NCI-H2107 treated with DMSO at 0.1 percent for 48 hours (cell line): ENCODE results near the gene SH3RF1.
A peak's percentile ranks its signal among the peaks of the same experiment; 100 is the strongest.

Experiments used
- DNase-seq: peaks from one replicate; lab custom pipeline; 2025; ENCODE audit not compliant: unreplicated experiment; lab: John Stamatoyannopoulos, UW

Gene SH3RF1

DNA sequence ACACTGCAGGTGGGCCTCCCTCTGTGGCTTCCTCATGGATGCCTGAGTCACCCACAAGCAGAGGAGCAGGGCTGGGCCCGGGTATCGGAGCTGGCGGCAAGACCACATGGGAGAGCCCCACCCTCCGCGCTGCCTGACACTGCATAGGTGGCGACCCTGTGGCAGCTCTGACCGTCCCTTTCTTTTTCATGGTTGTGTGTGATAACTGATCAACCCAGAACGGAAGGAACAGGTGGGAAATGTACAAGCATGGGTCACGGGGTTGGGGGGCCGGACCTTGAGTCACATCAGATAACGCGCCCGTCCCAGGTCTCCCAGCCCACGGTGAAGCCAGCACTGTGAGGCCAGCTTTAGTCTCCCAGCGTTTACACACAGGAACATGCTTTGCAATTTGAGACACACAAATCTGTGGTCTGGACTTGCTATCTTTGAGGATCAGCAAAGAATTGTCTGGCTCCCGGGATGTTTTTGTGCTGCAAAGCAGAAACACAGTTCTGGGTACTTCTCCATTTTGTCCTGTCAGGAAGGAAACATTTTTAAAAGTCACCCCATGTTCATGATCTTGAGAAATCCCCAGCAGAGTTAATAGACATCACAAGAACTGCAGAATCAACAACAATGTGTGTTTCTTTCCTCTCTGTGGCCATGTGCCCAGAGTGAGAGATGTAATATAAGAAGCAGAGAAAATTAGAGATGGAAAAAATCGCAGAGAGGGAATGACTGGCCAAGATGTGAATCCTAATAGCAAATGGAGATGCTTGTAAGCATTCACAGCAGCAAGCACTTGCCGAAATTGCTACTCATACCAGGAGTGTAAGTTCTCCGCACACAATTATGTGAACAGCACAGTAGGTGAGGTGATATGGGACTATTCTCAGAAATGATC, 190.6 kb downstream of the SH3RF1 start:
- no peak for DNase-seq

DNA sequence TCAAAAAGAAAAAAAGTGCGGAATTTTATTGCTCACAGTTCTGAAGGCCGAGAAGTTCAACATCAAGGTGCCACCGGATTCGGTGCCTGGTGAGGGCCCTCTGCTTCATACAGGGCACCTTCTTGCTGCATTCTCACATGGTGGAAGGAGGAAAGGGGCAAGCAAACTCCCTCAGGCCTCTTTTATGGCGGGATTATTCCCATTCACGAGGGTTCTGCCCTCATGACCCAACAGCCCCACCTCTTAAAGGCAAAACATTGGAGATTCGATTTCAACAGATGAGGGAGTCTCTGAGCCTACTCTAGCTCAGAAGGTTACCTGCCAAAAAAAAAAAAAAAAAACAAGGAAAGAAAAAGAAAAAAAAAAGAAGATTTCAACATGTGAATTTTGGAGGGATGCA, 196.6 kb downstream of the SH3RF1 start:
- DNase-seq, result no peak

DNA sequence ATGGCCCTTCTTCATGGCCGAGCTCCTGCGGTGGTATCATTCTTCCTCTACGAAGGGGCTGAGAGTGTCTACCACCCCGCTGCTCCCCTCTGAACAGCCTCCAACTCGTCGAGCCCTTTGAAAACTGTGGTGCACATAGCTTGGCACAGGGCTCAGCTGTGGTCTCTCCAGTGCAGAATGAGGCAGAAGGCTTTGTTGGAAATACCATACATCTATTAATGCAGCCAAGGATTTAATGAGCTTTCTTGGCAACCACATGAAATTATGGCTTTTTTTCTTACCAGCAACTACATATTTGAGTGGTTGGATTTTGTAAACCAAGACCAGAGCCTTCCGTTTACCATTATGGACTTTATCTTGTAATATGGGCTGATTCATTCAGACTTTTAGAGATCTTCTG, 199.0 kb downstream of the SH3RF1 start:
- DNase-seq, result no peak

DNA sequence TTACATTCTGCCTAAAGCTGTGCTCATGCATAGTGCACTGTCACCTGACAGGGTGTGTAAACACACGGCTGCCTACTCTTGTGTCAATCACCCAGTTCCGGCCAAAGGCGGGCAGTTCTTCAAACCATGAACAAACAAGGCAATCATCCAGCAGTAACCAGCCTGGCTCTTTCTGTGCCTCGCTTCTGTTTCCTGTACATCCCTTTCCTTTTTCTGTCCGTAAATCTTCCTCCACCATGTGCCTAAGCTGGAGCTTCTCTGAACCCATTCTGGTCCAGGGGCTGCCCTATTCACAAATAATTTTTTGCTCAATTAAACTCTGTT, 199.9 kb downstream of the SH3RF1 start:
- peak; percentile 2 for DNase-seq

DNA sequence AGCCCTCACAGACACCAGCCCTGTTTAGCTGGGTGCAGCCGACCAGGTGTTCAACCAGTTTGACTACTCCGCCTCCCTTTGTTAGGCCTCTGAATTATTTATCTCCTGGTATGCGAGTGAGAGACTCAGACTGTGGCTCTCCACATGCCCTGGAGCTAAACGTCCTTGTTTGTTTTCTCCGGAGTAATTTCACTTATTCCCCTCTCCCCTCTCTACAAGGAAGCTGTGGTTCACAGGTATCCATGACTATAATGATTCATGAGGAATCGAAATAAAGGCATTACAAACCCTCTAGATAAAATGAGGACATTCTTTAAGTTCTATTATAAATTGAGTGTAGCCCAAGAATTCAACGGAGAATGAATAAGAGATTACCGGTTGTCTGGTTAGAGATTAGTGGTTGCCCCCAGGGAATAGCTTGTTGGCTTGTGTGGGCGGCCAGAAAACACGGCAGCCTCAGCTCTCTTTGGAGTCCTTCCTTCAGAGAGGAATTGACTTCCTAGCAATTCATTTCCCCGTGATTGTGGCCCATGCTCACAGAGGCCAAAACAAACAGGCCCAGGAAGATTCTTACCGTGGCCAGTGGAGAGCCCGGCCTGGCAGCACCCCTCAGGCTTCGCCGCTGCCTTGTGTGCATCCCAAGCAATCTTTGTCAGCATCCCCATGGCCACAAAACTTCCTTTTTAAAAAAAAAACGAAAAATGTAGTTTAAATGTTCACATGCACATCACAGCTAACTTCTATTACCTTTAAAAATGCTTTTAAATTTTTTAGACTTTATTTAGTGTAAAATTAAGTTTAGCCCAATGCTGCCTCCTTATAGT, 200.5 kb downstream of the SH3RF1 start:
- DNase-seq, result peak; percentile 48

DNA sequence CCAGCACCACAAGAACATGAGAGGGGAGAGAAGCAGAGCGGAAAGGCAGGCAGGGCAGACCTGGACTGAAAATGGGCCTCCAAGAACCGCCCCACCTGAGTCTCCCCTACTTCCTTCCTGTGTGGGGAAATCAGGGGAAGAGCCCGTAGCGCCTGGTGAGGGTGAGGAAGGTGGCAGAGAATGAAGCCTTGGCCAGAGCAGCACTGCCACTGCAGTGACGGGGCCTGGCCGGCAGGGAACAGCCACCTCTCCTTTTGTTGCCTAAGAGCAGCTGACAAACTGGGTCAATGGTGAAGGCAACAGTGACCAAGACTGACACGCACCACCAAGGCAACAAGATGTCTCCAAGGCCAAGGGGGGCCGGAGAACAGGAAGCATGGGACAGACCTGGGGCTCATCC, 202.3 kb downstream of the SH3RF1 start:
- no peak for DNase-seq

DNA sequence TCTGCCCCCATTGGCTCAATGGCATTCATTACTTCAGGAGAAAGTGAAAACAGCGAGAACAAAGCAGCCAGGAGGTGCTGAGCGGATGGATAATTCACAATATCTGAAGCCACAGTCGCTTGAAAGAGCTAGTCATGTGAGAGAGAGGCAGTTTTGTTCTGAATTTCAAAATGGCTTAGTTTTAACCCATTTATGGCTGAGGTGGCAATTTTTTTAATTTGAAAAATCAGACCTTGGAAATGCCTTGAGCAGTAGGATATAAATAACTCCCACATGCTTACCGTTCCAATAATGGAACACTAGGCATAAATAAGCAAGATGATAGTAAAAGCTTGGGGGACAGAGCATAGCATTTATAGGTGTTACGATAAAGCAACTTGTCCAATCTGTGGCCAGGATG, 203.8 kb downstream of the SH3RF1 start:
- no peak for DNase-seq

DNA sequence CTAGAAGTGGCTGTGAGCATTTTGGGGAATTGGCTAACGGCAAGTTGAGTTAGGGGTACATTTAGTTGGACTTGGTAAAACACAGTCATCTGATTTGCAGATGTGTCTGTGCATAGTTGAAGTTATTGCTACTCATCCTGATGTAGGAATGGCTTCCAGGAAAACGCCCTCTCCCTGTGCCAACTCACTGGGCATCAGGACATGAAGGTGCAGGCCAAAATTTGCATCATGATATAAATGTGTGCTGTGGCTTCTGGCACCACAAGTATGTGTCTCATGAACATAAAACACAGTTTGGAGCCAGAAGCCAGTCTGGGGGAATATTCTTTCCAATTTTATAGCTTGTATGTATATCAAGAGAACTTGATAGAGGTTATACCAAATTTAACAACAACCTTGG, 206.5 kb downstream of the SH3RF1 start:
- no peak for DNase-seq

DNA sequence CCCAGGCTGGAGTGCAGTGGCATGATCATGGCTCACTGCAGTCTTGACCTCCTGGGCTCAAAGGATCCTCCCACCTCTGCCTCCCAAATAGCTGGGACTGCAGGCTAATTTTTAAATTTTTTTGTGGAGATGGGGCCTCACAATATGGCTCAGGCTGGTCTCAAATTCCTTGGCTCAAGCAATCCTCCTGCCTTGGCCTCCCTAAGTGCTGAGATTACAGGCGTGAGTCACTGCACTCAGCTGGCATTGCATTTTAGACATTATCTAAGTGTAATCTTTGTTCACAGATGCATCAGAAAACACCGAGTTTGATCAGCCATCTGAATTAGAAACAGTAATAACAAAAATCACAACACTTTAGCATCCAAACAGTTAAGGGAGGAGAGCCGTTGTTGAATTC, 207.3 kb downstream of the SH3RF1 start:
- no peak for DNase-seq

DNA sequence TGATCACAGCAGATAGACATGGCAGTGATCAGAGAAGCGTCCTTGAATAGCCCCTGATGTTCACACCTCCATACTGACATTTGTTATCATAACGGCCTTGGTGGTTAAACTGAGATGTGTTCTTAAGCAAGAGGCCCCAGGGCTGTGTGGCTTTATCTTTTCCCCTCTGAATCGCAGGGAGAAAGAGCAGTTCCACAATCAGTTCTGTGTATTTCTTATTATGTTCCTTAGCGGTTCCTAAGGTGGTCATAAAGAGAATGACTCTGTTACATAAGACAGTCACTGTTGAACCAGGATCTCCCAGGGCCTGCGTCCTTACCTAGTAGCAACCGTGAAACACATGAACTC, 207.9 kb downstream of the SH3RF1 start:
- DNase-seq, result no peak

DNA sequence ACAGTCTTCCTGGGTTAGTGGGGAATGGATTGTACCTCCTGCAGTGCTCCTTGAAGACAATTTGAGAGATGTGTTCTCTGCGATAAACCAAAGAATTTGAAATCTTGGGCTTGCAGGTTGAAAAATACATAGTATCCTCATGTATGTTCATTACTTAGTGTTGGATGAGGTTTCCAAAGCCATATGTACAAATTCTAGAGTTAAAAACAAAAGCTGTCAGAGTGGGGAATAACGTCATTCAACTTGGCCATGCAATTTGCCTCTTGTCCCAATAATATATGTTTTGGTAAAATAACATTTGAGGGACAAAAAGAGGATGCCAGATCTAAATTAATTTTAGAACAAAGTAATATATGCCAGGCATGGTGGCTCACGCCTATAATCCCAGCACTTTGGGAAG, 209.4 kb downstream of the SH3RF1 start:
- no peak for DNase-seq

DNA sequence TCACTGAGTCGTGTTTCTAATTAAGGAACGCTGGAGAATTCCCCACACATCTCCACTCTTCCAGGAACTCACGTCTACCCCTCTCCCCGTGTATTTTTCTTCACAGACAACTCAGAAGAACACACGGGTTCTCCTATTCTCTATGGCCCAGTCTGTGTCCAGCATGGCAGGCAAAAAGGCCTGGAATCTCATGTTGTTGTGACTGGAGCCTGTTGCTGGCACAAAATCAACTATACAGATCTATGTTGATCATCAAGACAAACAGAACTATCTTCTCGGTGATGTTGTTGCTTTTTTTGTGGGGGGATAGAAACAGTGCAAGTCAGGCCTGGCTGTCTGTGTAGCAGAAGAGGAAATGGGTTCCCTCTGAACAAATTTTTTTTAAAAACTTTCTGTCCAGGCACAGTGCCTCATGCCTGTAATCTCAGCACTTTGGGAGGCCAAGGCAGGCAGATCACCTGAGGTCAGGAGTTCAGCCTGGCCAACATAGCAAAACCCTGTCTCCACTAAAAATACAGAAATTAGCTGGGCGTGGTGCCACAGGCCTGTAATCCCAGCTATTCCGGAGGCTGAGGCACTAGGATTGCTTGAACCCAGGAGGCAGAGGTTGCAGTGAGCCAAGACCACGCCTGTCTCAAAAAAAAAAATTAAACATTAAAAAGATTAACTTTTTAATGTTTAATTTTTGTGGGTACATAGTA, 210.2 kb downstream of the SH3RF1 start:
- DNase-seq, result no peak

DNA sequence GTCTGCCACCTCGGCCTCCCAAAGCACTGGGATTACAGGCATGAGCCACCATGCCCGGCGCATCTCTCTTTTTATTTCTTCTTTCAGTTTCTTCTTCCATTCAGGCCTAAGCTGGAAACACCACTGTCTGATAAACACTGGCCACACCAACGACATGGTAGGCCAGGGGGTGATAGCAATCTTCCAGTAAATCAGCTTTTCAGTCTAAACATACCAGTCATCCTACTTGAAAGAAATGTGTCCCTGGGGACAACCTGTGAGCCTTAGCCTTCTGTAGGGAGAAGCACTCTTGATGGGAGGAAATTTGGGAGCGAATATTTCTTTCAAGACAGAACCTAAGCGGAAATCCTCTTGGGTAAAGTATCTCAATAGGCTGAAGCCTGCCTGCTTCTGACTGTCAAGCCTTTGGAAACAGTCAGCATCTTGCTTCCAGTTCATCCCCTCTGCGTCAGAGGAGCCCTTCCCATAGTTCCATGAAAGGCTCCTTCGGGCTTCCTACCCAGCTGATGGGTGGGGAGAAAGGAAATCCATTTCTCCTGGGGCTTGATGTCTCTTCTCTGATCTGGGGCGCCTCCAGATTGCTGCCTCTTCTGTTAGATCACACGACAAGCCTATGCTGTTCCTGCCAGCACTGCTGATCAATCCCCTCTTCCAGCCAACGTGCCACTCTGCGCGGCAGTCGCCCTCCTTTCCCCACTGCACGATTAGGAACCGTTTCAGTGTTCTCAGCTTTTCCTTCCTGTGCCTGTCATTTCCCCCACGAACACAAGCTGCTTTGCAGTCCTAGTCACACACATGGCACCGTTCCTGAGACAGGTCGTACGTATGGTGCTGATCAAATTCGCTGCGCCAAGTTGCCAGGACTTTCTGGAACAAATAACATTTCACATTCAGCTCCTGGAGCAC, 211.2 kb downstream of the SH3RF1 start:
- DNase-seq, result no peak

DNA sequence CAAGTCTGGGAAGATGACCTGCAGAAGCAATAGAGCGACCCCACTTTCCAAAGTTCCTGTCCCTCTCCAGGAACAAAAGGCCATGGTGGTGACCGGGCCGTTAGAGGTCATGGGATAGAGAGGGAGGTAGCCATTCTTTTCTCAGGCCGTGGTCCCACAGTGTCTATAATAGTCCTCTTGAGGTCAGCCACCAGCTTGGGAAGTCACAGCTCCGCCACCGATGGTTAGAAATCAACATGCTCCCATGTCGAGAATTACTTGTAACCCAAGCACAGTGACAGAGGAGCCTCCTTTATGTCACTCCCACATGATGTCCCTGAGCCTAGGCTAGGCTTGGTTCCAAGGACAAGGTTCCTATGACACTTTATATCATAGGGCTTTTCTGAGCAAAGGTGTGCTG, 212.4 kb downstream of the SH3RF1 start:
- no peak for DNase-seq

DNA sequence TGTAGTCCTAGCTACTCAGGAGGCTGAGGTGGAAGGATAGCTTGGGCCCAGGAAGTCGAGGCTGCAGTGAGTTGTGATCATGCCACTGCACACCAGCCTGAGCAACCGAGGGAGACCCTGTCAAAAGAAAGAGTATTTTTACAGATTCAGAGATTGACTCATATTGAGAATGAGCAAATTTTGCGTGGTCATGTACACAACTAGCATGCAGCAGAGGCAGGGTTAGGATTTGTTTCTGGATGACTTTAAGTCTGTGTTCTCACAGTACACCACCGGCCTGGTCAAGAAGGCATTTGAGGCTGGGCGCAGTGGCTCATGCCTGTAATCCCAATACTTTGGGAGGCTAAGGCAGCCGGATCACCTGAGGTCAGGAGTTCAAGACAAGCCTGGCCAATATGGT, 215.9 kb downstream of the SH3RF1 start:
- no peak for DNase-seq

DNA sequence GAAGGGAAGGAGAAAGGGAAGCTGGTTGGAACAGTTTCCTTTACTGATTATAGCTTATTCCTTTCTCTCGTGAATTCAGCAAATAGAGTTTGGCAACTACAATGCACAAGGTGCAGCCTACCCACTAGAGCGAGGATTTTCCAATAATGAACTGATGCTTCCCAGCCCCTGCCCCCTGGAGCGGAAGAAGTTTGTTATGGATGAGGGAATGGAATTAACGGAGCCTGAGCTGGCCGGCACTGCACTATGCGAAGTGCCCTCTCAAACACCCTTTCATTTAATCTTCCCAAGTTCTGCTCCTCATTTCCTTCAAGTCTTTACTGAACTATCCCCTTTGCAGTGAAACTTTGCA, 218.2 kb downstream of the SH3RF1 start:
- DNase-seq, result no peak

DNA sequence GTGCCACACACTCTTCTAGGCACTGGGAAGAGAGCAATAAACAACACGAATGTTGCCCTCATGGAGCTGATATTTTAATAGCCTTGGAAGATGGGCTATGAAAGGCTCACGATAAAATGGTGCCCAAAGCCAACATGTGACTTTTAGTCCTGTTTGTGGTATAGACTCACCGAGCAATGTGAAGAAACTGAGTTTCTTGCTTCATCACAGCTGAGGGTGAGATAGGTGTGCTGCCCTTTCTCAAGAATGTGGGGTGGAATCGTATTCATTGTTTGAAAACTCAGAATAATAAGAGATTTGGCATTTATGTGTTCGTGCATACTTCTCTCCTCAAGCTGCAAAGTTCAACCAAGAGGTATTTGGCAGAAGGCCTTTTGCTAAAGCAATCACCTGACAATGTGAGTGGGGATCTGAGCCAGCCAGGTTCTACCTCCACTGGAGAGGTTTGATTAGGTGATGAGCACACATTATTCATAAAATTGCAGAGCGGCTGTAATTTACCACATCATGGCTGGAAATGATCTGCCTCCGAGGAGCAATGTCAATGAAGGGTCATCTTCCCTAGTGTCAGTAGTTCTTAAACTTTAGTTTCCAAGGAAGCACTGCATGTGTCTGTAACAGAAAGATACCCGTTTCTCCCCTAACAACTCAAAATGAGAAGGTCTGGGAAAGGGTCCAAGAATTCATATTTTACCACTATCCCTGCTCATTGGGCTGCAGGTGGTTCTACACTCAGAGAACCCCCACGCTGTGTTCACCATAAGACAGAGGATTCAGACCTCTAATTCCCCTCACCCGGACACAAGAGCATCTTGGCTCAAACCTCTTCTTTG, 218.8 kb downstream of the SH3RF1 start:
- no peak for DNase-seq

DNA sequence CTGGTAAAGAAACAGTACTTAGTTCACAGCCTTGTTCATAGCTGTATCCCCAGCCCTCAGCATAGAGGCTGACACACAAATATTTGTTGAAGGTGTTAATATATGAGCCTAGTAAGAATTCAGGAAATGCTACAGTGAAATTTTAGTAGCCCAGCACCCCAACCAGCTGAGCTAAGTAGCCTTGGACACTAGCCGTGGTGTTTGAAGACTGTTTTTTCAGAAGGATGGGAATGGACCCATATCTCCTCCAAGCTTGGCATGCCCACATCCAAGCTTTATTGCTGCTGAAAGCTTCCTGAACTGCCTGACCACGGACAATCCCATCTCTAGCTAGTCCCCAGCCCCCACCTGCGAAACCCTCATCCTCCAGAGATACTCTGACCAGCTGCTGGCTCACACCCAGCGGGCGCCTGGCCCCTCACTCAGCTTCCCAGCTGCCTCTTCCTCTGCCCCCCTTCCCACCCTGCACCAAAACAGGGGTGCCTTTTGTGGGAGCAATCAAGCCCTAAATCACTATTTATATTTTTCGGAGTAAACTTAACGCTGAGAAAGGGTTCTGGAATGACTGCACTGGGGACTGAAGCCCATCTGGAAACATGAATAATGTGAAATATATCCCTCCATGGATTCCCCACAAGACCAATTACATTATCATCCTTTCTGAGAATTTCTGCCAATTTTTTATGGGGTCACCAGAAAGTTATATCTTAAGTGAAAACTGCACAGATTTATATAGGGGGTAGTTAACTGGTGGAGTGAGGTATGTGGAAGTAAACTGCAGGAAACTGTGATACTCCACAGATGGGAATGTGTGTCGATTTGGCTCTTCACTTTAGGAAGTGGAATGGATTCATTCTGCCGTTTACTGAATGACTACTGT, 219.6 kb downstream of the SH3RF1 start:
- DNase-seq, result no peak

DNA sequence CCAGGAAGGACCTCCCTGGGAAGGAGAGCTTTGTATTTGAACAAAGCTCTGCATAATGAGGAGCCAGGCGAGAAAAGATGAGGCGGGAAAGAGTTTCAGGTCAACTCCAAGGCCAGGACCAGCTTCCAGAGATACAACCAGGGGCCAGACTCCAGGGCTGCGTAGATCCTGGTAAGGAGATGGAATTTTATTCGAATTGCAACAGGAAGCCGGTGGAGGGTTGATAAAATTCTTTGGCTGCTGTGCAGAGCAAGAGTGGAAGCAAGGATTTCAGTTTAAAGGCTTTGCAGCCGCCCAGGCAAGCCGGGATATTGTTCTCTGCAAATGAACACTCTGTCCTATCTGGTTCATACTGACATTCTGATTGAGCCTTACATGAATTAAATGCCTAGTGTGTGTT, 220.5 kb downstream of the SH3RF1 start:
- no peak for DNase-seq
